Right renal pelvis (tissue), 4 donors: ENCODE measurements around the gene TRIM58. TPM values are rescaled to one million over a fixed set of nuclear protein-coding genes. Genes with fewer than 3 reads are reported as not detected.

Experiments
- DNase-seq, 4 donors: peaks; one replicate each; pipeline ENCODE4 v3.0.0-alpha.2; 2013; ENCODE audit warnings: low read depth in 4 of 4, low spot score in 3 of 4, missing footprints in 1 of 4
- polyA plus RNA-seq, 4 donors: library from polyadenylated mRNA; unstranded; fragments of 120-200 nt; gene quantifications; one replicate each; pipeline ENCODE4 v1.2.1, GENCODE V29; 2013; ENCODE audit not compliant: insufficient read length in 4 of 4

The TRIM58 gene
- polyA plus RNA-seq, 4 donors, result 1.3 to 2.3 (median 1.4) TPM

DNA sequence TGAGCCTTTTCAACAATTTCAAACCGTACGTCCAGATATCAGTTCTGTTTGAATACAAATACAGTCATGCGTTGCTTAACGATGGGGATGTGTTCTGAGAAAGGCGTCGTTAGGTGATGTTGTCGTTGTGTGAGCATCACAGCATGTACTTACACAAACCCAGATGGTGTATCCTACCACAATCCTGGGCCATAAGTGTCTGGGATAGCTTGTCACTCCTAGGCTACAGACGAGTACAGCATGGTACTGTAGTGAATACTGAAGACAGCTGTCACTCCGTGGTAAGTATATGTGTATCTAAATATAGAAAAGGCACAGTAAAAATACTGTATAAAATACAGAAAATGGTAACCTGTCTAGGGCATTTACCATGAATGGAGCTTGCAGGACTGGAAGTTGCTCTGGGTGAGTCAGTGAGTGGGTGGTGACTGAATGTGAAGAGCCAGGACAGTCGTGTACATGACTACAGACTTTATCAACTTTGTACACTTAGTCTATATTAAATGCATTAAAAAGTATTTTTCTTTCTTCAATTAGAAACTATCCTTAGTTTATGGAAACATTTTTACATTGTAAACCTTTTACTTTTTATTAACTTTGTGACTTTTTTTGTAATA lies 27.9 kb downstream of the TRIM58 start:
- DNase-seq, result no peak

DNA sequence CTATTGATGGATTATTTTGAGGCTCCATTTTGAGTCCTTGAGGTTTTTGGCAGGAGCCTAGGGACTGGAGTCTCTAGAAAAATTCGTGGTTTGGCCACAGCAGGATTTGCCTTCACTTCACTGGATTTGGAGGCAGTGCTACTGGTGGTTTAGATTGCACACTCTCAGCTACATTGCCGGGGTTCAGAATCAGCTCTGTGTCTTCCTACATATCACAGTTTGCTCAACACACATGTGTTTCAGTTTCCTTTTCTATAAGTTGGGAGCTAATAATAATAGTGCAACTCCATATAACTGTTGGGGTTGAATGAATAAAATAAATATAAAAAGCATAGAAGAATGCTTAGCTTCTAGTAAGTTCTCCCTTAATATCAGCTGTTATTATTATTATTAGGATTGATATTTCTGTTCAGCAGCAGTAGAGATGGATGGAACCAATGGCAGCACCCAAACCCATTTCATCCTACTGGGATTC lies 38.2 kb downstream of the TRIM58 start, which contains the start of gene OR2W3:
OR2W3 (plus strand) TSS at position 425 of the 475 bp plus-strand sequence; CDS start at position 425, 0 bp downstream.
- DNase-seq, result no peak

DNA sequence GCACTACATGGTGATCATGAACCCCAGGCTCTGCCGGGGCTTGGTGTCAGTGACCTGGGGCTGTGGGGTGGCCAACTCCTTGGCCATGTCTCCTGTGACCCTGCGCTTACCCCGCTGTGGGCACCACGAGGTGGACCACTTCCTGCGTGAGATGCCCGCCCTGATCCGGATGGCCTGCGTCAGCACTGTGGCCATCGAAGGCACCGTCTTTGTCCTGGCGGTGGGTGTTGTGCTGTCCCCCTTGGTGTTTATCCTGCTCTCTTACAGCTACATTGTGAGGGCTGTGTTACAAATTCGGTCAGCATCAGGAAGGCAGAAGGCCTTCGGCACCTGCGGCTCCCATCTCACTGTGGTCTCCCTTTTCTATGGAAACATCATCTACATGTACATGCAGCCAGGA lies 39.0 kb downstream of the TRIM58 start:
- DNase-seq, result no peak

DNA sequence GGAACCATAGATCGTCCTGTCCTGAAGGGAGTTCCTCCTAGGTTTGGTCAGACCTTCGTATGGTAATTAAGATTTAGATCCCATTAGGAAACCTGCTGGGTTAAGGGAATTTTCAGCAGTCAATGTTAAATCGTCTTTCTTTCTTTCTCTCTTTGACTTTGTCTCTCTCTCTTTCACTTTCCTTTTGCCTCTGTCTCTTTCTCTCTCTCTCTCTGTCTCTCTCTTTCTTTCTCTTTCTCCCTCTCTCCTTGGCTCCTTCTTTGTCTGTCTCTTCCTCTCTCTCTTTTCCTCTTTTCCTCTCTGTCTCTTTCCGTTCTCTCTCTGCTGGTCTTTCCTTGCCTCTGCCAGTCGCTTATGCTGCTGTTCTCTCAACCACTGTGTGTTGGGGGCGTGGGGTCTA lies 47.1 kb downstream of the TRIM58 start:
- no peak for DNase-seq

DNA sequence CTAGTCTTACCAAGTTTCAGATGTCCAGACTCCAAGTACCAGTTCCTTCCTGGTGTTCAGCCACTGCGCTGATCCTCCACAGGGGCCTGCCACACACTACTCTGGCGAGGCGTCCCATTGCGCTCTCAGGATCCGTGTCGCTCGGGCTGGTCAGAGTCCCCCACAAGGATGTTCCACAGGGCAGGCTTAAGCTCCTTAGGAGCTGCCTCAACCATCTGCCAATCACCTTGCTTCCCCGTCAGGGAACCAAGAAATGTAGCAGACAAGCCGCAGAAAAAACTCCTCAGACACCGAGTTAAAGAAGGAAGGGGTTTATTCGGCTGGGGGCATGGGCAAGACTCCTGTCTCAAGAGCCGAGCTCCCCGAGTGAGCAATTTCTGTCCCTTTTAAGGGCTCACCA lies 48.2 kb downstream of the TRIM58 start:
- DNase-seq, result no peak

DNA sequence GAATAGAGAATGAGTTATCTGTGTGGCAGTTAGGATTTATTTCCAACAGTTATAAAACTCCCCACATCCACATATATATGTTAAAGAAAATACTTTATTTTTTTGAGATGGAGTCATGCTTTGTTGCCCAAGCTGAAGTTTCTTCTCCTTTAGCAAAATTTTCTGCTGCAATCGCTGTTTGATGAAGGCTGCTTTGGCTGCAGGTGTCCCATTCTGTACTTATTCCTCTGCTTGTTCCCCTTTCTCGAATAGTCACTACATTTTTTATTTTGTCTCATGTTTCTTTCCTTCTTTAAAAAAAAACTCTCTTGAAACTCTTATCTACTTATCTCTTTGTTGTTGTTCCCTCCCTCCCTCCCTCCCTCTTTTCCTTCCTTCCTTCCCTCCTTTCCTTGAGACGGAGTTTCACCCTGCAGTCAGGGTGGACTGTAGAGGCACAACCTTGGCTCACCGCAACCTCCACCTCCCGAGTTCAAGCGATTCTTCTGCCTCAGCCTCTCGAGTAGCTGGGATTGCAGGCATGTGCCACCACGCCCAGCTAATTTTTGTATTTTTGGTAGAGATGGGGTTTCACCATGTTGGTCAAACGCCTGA lies 49.0 kb downstream of the TRIM58 start:
- no peak for DNase-seq

DNA sequence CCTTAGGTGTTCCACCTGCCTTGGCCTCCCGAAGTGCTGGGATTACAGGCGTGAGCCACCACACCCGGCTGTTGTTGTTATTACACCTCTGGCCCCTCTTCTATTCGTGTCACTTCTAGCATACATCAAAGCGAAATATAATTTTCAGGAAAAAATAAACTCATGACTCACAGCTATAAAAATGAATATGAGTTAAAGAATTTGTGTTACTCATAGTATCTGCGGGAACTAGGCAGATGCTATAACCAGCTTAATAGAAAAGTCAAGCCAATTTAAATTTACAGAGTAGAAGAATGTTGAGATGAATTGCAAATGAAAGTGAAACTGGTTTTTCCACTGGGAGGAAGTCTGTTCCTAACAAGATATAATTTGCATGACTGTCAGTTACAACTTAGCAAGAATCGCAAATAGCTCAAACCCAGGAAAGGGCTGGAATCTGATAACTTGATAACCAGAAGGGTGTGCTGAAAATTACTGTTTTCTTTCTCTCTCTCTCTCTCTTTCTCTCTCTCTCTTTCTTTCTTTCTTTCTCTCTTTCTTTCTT lies 49.6 kb downstream of the TRIM58 start:
- no peak for DNase-seq

DNA sequence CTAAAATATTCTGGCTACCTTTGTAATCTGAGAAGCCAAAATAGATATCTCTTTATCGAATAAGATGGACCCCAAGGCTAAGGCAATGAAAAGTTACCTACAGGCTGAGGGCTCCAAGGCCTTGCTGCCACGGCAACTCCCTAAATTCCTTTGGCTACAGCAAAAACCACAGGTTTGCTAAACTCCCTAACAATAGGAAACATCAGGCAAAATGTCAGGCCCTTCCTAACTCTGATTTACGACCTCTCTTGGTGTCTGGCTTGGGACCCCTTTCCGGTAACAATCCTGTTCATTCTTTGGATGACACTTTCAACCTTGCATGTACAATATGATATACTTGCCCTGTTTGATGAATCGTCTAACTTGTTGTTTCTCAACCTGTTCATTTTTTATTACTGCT lies 51.8 kb downstream of the TRIM58 start:
- no peak for DNase-seq

DNA sequence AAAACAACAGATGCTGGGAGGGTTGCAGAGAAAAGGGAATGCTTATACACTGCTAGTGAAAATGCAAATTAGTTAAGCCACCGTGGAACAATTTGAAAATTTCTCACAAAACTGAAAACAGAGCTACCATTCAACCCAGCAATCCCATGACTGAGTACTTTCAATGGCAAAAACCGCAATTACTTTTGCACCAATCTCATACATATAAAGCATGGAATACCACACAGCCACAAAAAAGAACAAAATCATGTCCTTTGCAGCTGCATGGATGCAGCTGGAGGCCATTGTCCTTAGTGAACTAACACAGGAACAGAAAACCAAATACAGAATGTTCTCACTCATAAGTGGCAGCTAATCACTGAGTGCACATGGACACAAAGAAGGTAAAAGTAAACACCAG lies 56.8 kb downstream of the TRIM58 start:
- no peak for DNase-seq

DNA sequence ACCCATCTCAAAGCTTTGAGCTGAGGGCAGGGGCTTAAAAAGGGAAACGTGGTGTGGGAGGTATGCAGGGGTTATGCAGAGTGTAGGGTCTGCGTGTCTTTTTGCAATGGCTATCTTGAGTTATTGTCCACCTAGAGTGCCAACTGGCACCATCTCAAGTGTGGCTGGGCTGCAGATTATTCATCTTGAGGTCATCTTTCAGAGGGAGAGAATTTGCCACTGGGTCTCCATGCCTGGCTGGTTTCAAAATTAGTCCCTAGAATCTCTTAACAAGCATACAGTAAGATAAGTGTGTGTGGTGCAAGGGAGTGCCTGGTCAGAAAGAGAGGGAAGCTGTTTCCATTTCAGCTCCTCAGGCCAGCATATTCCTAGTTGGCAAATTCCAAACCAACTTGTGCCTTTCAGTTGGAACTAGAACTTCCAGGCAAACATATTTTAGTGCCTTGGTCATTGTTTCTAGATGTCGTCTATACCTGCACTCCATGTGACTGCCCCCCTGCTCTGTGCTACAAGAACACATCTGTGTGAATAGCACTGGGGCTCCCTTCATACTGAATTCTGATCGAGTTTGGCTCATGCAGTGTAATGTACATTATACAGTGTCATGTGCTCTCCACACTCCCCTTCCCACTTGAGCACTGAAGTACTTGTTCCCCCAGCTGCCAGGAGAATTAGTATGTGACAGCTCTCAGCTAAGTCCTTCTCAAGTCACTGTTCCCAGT lies 58.1 kb downstream of the TRIM58 start:
- no peak for DNase-seq

DNA sequence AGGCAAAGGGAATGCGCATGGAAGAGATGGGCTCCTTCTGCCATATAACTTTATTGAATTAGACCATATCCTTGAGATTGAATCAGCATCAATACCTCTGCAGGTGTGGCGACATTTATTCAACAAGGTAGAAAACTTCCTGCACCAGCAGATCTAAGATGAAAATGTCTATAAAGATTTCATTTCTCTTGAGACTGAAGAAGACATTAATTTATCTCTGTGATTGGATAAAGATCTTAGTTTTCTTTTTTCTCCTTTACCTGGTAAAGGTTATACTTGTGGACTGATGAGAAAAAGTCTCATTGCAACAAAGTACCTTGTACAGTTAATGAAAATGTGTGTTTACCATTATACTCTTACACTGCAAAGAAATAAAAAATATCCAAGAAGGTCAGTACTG lies 63.0 kb downstream of the TRIM58 start, which contains the start of gene OR2T8:
OR2T8 (plus strand) TSS at position 301 of the 400 bp plus-strand sequence. CDS start 766 bp downstream, outside the sequence.
- no peak for DNase-seq

DNA sequence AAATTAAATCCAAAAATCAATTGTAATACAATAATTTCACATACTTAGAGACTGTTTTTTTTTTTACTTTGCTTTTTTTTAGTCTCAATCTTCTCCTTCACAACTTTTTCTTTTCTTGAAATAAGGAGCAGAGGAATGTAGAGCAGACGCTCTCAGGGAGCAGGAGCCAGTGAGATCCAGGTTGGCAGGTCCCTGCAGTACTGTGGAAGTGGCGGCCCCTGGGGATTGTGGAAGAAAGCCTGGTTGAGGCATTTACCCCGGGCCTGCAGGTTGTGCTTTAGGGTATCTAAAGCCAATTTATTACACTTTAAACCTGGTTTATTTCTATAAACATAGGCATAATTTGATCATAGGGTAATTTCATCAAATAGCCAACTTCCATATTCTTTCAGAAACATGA lies 67.0 kb downstream of the TRIM58 start:
- DNase-seq, result no peak

DNA sequence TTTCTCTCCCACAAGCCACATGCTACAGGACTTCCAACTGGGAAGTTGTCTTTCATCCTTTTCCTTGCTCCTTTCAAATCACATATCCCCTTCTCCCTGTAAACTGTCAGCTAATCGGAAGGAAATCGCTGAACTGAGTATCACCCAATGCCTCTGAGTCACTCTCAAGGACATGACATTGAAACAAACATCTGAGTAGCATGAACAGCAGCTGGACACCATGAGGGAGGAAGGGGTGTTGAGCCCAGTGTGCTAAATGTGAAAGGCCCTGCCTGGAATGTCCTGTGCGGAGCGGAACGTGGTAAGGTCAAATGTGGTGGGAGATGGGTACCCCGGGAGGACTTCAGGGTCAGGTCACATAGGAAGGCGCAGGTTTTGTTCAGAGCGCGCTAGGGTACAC lies 67.9 kb downstream of the TRIM58 start, which contains the start of gene OR2AJ1:
OR2AJ1 (plus strand) TSS at position 22 of the 400 bp plus-strand sequence. CDS start 8,880 bp downstream, outside the sequence.
- DNase-seq, result no peak

Other genes starting within 250 kb of the TRIM58 start
- not detected for gene OR13G1, start 177.4 kb upstream of the TRIM58 start, polyA plus RNA-seq
- not detected for gene OR6F1, start 140.5 kb upstream of the TRIM58 start, polyA plus RNA-seq
- not detected for gene OR14K1, start 118.6 kb upstream of the TRIM58 start, polyA plus RNA-seq
- not detected for gene OR14A2, start 109.0 kb upstream of the TRIM58 start, polyA plus RNA-seq
- gene OR1C1, start 96.6 kb upstream of the TRIM58 start, polyA plus RNA-seq, result under 1 TPM in 1 of 4 donors, not detected in 3; 0.17 TPM
- gene OR14A16, start 33.1 kb upstream of the TRIM58 start, polyA plus RNA-seq, result not detected
- gene OR11L1, start 15.3 kb upstream of the TRIM58 start, polyA plus RNA-seq, result not detected
- under 1 TPM in 3 of 4 donors, not detected in 1; 0.33 to 0.38 (median 0.36) TPM for gene OR2W3, start 38.4 kb downstream of the TRIM58 start, polyA plus RNA-seq
- gene OR2T8, start 63.1 kb downstream of the TRIM58 start, polyA plus RNA-seq, result not detected
- not detected for gene OR2AJ1, start 67.7 kb downstream of the TRIM58 start, polyA plus RNA-seq
- not detected for gene OR2L8, start 91.7 kb downstream of the TRIM58 start, polyA plus RNA-seq
- gene OR2AK2, start 108.0 kb downstream of the TRIM58 start, polyA plus RNA-seq, result not detected
- gene OR2L5, start 156.5 kb downstream of the TRIM58 start, polyA plus RNA-seq, result not detected
- under 1 TPM in 3 of 4 donors, not detected in 1; 0.04 to 0.14 (median 0.08) TPM for gene OR2L2, start 172.9 kb downstream of the TRIM58 start, polyA plus RNA-seq
- gene OR2L3, start 189.6 kb downstream of the TRIM58 start, polyA plus RNA-seq, result not detected
- gene OR2L13, start 238.0 kb downstream of the TRIM58 start, polyA plus RNA-seq, result under 1 TPM in 2 of 4 donors, not detected in 2; 0.03 to 0.08 TPM